ENCODE measurements around the gene HDC.

GRCh38 chr15:50218691-50219090 lies 46.8 kb downstream of the HDC start:
- TF ChIP-seq CTCF (IDR thresholded peaks at IDR 0.05; ENCODE audit: low read depth, low read length) = no peak
- no peak for TF ChIP-seq POLR2A (IDR thresholded peaks at IDR 0.05; ENCODE audit: extremely low read depth, insufficient read length)
- TF ChIP-seq MYC (IDR thresholded peaks at IDR 0.05; ENCODE audit: low read depth, low read length) = no peak
